Lower leg skin (tissue), 3 donors: ENCODE results near the gene MATN1.

Experiments
- POLR2A ChIP-seq, 2 donors: fragments of 450-650 bp; IDR thresholded peaks; one replicate each; pipeline ENCODE4 v1.6.1; 2016 to 2017; ENCODE audit warnings: antibody characterized with exemption in 2 of 2, mild to moderate bottlenecking in 1 of 2, moderate library complexity in 1 of 2
- TF ChIP-seq, protein P1 (sequence below), 3 donors: fragments of 450-650 bp; IDR thresholded peaks; one replicate each; pipeline ENCODE4 v1.5.1; 2016; ENCODE audit warnings: antibody characterized with exemption in 3 of 3, mild to moderate bottlenecking in 3 of 3, moderate library complexity in 2 of 3

DNA sequence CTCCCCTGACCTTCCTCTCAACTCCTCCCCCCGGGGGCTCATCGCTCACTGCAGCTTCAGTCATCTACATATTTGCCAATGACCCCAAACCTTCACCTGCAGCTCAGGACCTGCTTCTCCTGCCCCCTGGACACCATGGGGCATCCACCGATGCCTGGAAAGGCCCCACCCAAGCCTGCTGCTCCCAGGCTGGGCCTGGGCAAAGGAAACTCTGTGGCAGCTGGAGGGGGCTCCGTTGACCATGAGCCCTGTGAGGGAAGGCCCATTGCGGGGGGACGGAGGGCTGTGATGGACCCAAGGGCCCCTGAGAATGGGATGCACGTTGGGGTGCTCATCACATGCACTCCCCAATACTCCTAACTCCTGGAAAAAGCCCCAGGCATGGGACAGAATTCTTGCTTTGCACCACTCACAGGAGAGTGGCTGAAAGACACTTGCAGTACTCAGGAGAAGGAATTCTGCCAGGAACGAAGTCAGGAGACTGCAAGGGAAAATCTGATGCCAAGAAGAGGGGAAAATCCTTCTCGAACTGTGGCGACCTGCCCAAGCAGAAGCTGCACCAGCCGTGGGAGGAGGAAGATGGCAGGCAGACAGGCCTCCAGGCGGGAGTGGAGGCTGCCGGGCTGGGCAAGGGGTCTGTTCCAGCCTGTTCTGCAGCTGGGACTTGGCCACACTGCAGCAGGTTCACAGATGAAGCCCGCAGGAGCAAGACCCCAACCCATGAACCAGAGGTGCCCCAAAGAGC, 18.4 kb downstream of the MATN1 start:
- TF ChIP-seq POLR2A (IDR thresholded peaks at IDR 0.05) = no peak
- TF ChIP-seq, protein P1, sequence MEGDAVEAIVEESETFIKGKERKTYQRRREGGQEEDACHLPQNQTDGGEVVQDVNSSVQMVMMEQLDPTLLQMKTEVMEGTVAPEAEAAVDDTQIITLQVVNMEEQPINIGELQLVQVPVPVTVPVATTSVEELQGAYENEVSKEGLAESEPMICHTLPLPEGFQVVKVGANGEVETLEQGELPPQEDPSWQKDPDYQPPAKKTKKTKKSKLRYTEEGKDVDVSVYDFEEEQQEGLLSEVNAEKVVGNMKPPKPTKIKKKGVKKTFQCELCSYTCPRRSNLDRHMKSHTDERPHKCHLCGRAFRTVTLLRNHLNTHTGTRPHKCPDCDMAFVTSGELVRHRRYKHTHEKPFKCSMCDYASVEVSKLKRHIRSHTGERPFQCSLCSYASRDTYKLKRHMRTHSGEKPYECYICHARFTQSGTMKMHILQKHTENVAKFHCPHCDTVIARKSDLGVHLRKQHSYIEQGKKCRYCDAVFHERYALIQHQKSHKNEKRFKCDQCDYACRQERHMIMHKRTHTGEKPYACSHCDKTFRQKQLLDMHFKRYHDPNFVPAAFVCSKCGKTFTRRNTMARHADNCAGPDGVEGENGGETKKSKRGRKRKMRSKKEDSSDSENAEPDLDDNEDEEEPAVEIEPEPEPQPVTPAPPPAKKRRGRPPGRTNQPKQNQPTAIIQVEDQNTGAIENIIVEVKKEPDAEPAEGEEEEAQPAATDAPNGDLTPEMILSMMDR (IDR thresholded peaks at IDR 0.05) = no peak
